Measurements from ENCODE around the gene PROM2.

GRCh38 chr2:95296880-95297487 is 22.7 kb downstream of the PROM2 start, which contains the start of gene KCNIP3:
- TF ChIP-seq, protein P1, sequence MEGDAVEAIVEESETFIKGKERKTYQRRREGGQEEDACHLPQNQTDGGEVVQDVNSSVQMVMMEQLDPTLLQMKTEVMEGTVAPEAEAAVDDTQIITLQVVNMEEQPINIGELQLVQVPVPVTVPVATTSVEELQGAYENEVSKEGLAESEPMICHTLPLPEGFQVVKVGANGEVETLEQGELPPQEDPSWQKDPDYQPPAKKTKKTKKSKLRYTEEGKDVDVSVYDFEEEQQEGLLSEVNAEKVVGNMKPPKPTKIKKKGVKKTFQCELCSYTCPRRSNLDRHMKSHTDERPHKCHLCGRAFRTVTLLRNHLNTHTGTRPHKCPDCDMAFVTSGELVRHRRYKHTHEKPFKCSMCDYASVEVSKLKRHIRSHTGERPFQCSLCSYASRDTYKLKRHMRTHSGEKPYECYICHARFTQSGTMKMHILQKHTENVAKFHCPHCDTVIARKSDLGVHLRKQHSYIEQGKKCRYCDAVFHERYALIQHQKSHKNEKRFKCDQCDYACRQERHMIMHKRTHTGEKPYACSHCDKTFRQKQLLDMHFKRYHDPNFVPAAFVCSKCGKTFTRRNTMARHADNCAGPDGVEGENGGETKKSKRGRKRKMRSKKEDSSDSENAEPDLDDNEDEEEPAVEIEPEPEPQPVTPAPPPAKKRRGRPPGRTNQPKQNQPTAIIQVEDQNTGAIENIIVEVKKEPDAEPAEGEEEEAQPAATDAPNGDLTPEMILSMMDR (IDR thresholded peaks at IDR 0.05) = no peak
- TF ChIP-seq POLR2A (IDR thresholded peaks at IDR 0.05) = no peak
